HCT116 (cell line): ENCODE results near the gene CHI3L2. TPM values are rescaled to one million over a fixed set of nuclear protein-coding genes. Genes with fewer than 3 reads are reported as not detected.

ENCODE experiments used
- ATAC-seq: fragments of 200-7000 bp; cut with Tn5 transposase; 2 replicates; pipeline ENCODE4 v1.9.1; 2020; ENCODE audit warnings: mild to moderate bottlenecking, moderate library complexity
- BruUV-seq: library from RNA; stranded (reverse); fragments of 400-500 nt; replicated peaks from 2 replicates; lab custom pipeline; 2021; lab: Mats Ljungman, UMichigan
- CTCF ChIA-PET: fragments of 300-600 bp; sonication (Branson Sonifier 250); formaldehyde crosslinking; loops from one replicate; lab custom pipeline; 2021; ENCODE audit warnings: antibody characterized with exemption; lab: Charles Lee
- POLR2A ChIA-PET: fragments of 300-600, 350-600 bp; sonication (Branson Sonifier 250); formaldehyde crosslinking; loops from one replicate; lab custom pipeline; 2021; ENCODE audit warnings: antibody characterized with exemption; lab: Charles Lee
- RAD21 ChIA-PET, 2 experiments: fragments of 300-600 bp; sonication (Branson Sonifier 250); formaldehyde crosslinking; loops; one replicate each; lab custom pipeline; 2023; ENCODE audit warnings: low total read pairs in 2 of 2; ENCODE audit not compliant: uncharacterized antibody in 2 of 2, unreplicated experiment in 2 of 2, low non-redundant PET in 1 of 2; lab: Charles Lee
- DNase-seq: peaks from one replicate; pipeline ENCODE4 v3.0.0-alpha.2; 2010; ENCODE audit warnings: low read depth, low spot score
- H2AFZ ChIP-seq: fragments of 200-600 bp; shearing (Covaris generic), sonication (generic); 2 replicates; pipeline ENCODE4 v1.6.1; 2017; ENCODE audit warnings: low read depth, mixed run types, mixed read lengths, antibody characterized with exemption, low read length; ENCODE audit not compliant: poor library complexity, severe bottlenecking
- H3K27ac ChIP-seq: 2 replicates; pipeline ENCODE4 v1.5.1; 2012; ENCODE audit warnings: low read depth, low read length
- H3K27me3 ChIP-seq: fragments of 200-600 bp; sonication (generic); 2 replicates; pipeline ENCODE4 v1.6.1; 2016; ENCODE audit warnings: mixed run types, low read length, mixed read lengths; ENCODE audit not compliant: insufficient read depth
- H3K36me3 ChIP-seq, 2 experiments: fragments of 200-500 bp in 1 of 2; fragments of 200-600 bp in 1 of 2; sonication (Bioruptor generic) in 1 of 2; sonication (generic) in 1 of 2; 2 replicates each; pipeline versions ENCODE4 v1.5.1 to v1.6.1; 2014 to 2016; ENCODE audit warnings: low read length in 2 of 2, inconsistent platforms in 1 of 2, mixed read lengths in 1 of 2, mixed run types in 1 of 2; ENCODE audit not compliant: insufficient read depth in 2 of 2, control insufficient read depth in 1 of 2
- H3K4me1 ChIP-seq, 2 experiments: fragments of 200-600 bp in 1 of 2; sonication (generic) in 1 of 2; 2 replicates each; pipeline versions ENCODE4 v1.5.1 to v1.6.1; 2012 to 2017; ENCODE audit warnings: low read length in 2 of 2, inconsistent platforms in 1 of 2, mild to moderate bottlenecking in 1 of 2, mixed read lengths in 1 of 2, mixed run types in 1 of 2, moderate library complexity in 1 of 2; ENCODE audit not compliant: insufficient read depth in 2 of 2, control insufficient read depth in 1 of 2
- H3K4me2 ChIP-seq: fragments of 200-600 bp; sonication (generic); 2 replicates; pipeline ENCODE4 v1.6.1; 2017; ENCODE audit warnings: mixed run types, low read length, mixed read lengths
- H3K4me3 ChIP-seq, 2 experiments: fragments of 200-600 bp in 1 of 2; sonication (generic) in 1 of 2; replicated peaks in 1 of 2; 2 replicates each; pipeline ENCODE4 v1.5.1; 2011 to 2016; ENCODE audit warnings: low read length in 2 of 2, control low read depth in 1 of 2, low read depth in 1 of 2, mild to moderate bottlenecking in 1 of 2, mixed read lengths in 1 of 2, mixed run types in 1 of 2
- H3K79me2 ChIP-seq: fragments of 200-600 bp; sonication (generic); 2 replicates; pipeline ENCODE4 v1.6.1; 2017; ENCODE audit warnings: mild to moderate bottlenecking, mixed run types, low read length, moderate library complexity, mixed read lengths; ENCODE audit not compliant: insufficient read depth
- H3K9ac ChIP-seq: fragments of 200-600 bp; sonication (generic); 2 replicates; pipeline ENCODE4 v1.6.1; 2016; ENCODE audit warnings: low read length, mixed read lengths
- H3K9me2 ChIP-seq: fragments of 200-600 bp; sonication (generic), shearing (Covaris generic); 2 replicates; pipeline ENCODE4 v1.6.1; 2017; ENCODE audit warnings: mixed run types, mild to moderate bottlenecking, moderate library complexity; ENCODE audit not compliant: insufficient read depth
- H3K9me3 ChIP-seq, 2 experiments: fragments of 200-500 bp in 1 of 2; fragments of 200-600 bp in 1 of 2; sonication (Bioruptor generic) in 1 of 2; sonication (generic) in 1 of 2; 2 replicates each; pipeline ENCODE4 v1.6.1; 2014 to 2017; ENCODE audit warnings: low read length in 2 of 2, mixed read lengths in 2 of 2, inconsistent platforms in 1 of 2, low read depth in 1 of 2, mild to moderate bottlenecking in 1 of 2, mixed run types in 1 of 2, moderate library complexity in 1 of 2; ENCODE audit not compliant: control insufficient read depth in 1 of 2, insufficient read depth in 1 of 2
- H4K20me1 ChIP-seq: fragments of 200-600 bp; sonication (generic), shearing (Covaris generic); 2 replicates; pipeline ENCODE4 v1.6.1; 2017; ENCODE audit warnings: mixed run types, mild to moderate bottlenecking, moderate library complexity; ENCODE audit not compliant: insufficient read depth
- CBX3 ChIP-seq: IDR thresholded peaks from 2 replicates; pipeline ENCODE4 v1.6.1; 2012; ENCODE audit warnings: low read depth
- CEBPB ChIP-seq: IDR thresholded peaks from 2 replicates; pipeline ENCODE4 v1.6.1; 2012; ENCODE audit warnings: low read depth
- EGR1 ChIP-seq: IDR thresholded peaks from 2 replicates; pipeline ENCODE4 v1.6.1; 2012; ENCODE audit warnings: low read depth
- ELF1 ChIP-seq: IDR thresholded peaks from 2 replicates; pipeline ENCODE4 v1.6.1; 2012; ENCODE audit warnings: low read depth, borderline replicate concordance
- FOSL1 ChIP-seq: IDR thresholded peaks from 2 replicates; pipeline ENCODE4 v1.6.1; 2012; ENCODE audit warnings: low read depth
- JUND ChIP-seq: IDR thresholded peaks from 2 replicates; pipeline ENCODE4 v1.6.1; 2012
- POLR2A ChIP-seq: IDR thresholded peaks from 2 replicates; pipeline ENCODE4 v1.7.0; 2011; ENCODE audit warnings: borderline replicate concordance; ENCODE audit not compliant: insufficient read depth, insufficient read length; ENCODE audit errors: extremely low read depth
- RAD21 ChIP-seq: IDR thresholded peaks from 2 replicates; pipeline ENCODE4 v1.6.1; 2012; ENCODE audit warnings: low read depth, mild to moderate bottlenecking
- SIN3A ChIP-seq: IDR thresholded peaks from 2 replicates; pipeline ENCODE4 v1.6.1; 2012; ENCODE audit warnings: low read depth
- SRF ChIP-seq: IDR thresholded peaks from 2 replicates; pipeline ENCODE4 v1.6.1; 2012; ENCODE audit warnings: low read depth
- TCF7L2 ChIP-seq: IDR thresholded peaks from 2 replicates; pipeline ENCODE4 v1.7.0; 2011; ENCODE audit warnings: borderline replicate concordance, inconsistent platforms; ENCODE audit not compliant: insufficient read depth, insufficient read length; ENCODE audit errors: extremely low read depth
- YY1 ChIP-seq: IDR thresholded peaks from 2 replicates; pipeline ENCODE4 v1.6.1; 2011; ENCODE audit warnings: low read length, low read depth, moderate library complexity, mild to moderate bottlenecking; ENCODE audit not compliant: insufficient replicate concordance; ENCODE audit errors: extremely low read depth
- ZFX ChIP-seq: fragments of 450-650 bp; IDR thresholded peaks from 2 replicates; pipeline ENCODE4 v1.6.1; 2017
- ZNF274 ChIP-seq: fragments of 200-500 bp; sonication (Bioruptor generic); IDR thresholded peaks from 2 replicates; pipeline ENCODE4 v1.6.1; 2014; ENCODE audit warnings: mild to moderate bottlenecking, low read depth, low read length, inconsistent platforms
- intact Hi-C: fragments of 100-400 bp; cut with micrococcal nuclease; formaldehyde crosslinking; loops from 2 replicates; pipeline ENCODE4 v1.10.0; 2022
- total RNA-seq: library from RNA; stranded (reverse); gene quantifications from one replicate; pipeline ENCODE4 v1.2.1, GENCODE V29; 2021; ENCODE audit not compliant: unreplicated experiment
- TF ChIP-seq, protein P1 (sequence below): IDR thresholded peaks from 2 replicates; pipeline ENCODE4 v1.6.1; 2011; ENCODE audit warnings: mild to moderate bottlenecking, low read length, moderate library complexity; ENCODE audit not compliant: insufficient replicate concordance; ENCODE audit errors: extremely low read depth
- TF ChIP-seq, protein P2 (sequence below): IDR thresholded peaks from 2 replicates; pipeline ENCODE4 v1.6.1; 2012
- TF ChIP-seq, protein P3 (sequence below), 3 experiments: fragments of 200-600 bp in 1 of 3; sonication (generic) in 1 of 3; IDR thresholded peaks in 2 of 3; conservative IDR thresholded peaks in 1 of 3; 2 replicates each; pipeline ENCODE4 v1.5.1; 2012 to 2017; ENCODE audit warnings: low read depth in 2 of 3, low read length in 2 of 3, antibody characterized with exemption in 1 of 3, borderline replicate concordance in 1 of 3, control low read depth in 1 of 3, mild to moderate bottlenecking in 1 of 3, mixed read lengths in 1 of 3, mixed run types in 1 of 3, moderate library complexity in 1 of 3; ENCODE audit not compliant: insufficient read depth in 1 of 3
- TF ChIP-seq, protein P4 (sequence below): IDR thresholded peaks from 2 replicates; pipeline ENCODE4 v1.6.1; 2012; ENCODE audit warnings: low read depth

Gene CHI3L2
- total RNA-seq, 1 experiment from 2014 or later: not detected

- no peak for DNase-seq
- CTCF ChIA-PET: no interaction called here
These were observed 61.9 kb downstream of the CHI3L2 start for GRCh38 chr1:111289371-111289770.

More at GRCh38 chr1:111289371-111289770, 61.9 kb downstream of the CHI3L2 start:
- H3K9me2 ChIP-seq: no peaks in the 10 kb centered on the region
- no peaks in the 10 kb centered on the region for H3K4me1 ChIP-seq
- no peaks in the 10 kb centered on the region for H3K36me3 ChIP-seq
- no peak overlapping the region for H3K4me3 ChIP-seq
- no peak for TF ChIP-seq SIN3A
- no peak for TF ChIP-seq POLR2A
- no peak for TF ChIP-seq ELF1
- TF ChIP-seq TCF7L2: no peak
- no peak for TF ChIP-seq SRF
- TF ChIP-seq CEBPB: no peak
- no peak for TF ChIP-seq CBX3
- TF ChIP-seq JUND: no peak
- TF ChIP-seq, protein P1, sequence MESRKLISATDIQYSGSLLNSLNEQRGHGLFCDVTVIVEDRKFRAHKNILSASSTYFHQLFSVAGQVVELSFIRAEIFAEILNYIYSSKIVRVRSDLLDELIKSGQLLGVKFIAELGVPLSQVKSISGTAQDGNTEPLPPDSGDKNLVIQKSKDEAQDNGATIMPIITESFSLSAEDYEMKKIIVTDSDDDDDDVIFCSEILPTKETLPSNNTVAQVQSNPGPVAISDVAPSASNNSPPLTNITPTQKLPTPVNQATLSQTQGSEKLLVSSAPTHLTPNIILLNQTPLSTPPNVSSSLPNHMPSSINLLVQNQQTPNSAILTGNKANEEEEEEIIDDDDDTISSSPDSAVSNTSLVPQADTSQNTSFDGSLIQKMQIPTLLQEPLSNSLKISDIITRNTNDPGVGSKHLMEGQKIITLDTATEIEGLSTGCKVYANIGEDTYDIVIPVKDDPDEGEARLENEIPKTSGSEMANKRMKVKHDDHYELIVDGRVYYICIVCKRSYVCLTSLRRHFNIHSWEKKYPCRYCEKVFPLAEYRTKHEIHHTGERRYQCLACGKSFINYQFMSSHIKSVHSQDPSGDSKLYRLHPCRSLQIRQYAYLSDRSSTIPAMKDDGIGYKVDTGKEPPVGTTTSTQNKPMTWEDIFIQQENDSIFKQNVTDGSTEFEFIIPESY: no peak
- no peak for TF ChIP-seq EGR1
- TF ChIP-seq YY1: no peak
- TF ChIP-seq, protein P2, sequence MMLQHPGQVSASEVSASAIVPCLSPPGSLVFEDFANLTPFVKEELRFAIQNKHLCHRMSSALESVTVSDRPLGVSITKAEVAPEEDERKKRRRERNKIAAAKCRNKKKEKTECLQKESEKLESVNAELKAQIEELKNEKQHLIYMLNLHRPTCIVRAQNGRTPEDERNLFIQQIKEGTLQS: no peak
- TF ChIP-seq, protein P3, sequence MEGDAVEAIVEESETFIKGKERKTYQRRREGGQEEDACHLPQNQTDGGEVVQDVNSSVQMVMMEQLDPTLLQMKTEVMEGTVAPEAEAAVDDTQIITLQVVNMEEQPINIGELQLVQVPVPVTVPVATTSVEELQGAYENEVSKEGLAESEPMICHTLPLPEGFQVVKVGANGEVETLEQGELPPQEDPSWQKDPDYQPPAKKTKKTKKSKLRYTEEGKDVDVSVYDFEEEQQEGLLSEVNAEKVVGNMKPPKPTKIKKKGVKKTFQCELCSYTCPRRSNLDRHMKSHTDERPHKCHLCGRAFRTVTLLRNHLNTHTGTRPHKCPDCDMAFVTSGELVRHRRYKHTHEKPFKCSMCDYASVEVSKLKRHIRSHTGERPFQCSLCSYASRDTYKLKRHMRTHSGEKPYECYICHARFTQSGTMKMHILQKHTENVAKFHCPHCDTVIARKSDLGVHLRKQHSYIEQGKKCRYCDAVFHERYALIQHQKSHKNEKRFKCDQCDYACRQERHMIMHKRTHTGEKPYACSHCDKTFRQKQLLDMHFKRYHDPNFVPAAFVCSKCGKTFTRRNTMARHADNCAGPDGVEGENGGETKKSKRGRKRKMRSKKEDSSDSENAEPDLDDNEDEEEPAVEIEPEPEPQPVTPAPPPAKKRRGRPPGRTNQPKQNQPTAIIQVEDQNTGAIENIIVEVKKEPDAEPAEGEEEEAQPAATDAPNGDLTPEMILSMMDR (IDR thresholded peaks at IDR 0.05 in 2 of 3, conservative IDR thresholded peaks at IDR 0.05 in 1 of 3; ENCODE audit: borderline replicate concordance in 1 of 3, insufficient read depth in 1 of 3, low read depth in 2 of 3, low read length in 2 of 3): no peak
- no peak for TF ChIP-seq FOSL1
- no peak for TF ChIP-seq RAD21
- TF ChIP-seq, protein P4, sequence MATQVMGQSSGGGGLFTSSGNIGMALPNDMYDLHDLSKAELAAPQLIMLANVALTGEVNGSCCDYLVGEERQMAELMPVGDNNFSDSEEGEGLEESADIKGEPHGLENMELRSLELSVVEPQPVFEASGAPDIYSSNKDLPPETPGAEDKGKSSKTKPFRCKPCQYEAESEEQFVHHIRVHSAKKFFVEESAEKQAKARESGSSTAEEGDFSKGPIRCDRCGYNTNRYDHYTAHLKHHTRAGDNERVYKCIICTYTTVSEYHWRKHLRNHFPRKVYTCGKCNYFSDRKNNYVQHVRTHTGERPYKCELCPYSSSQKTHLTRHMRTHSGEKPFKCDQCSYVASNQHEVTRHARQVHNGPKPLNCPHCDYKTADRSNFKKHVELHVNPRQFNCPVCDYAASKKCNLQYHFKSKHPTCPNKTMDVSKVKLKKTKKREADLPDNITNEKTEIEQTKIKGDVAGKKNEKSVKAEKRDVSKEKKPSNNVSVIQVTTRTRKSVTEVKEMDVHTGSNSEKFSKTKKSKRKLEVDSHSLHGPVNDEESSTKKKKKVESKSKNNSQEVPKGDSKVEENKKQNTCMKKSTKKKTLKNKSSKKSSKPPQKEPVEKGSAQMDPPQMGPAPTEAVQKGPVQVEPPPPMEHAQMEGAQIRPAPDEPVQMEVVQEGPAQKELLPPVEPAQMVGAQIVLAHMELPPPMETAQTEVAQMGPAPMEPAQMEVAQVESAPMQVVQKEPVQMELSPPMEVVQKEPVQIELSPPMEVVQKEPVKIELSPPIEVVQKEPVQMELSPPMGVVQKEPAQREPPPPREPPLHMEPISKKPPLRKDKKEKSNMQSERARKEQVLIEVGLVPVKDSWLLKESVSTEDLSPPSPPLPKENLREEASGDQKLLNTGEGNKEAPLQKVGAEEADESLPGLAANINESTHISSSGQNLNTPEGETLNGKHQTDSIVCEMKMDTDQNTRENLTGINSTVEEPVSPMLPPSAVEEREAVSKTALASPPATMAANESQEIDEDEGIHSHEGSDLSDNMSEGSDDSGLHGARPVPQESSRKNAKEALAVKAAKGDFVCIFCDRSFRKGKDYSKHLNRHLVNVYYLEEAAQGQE: no peak
- TF ChIP-seq ZNF274: no peak
- no peak for TF ChIP-seq ZFX
- H3K27me3 ChIP-seq: peaks cover 14% of the 10 kb centered on the region; the same call in 1 of the 2 replicates
- H4K20me1 ChIP-seq: no peaks in the 10 kb centered on the region
- ATAC-seq: no peak
- RAD21 ChIA-PET: no interaction called here
- H2AFZ ChIP-seq: no peak overlapping the region
- no peak overlapping the region for H3K9ac ChIP-seq
- POLR2A ChIA-PET: no interaction called here
- H3K4me2 ChIP-seq: no peak overlapping the region
- no peak overlapping the region for H3K27ac ChIP-seq
- no TSS peak for BruUV-seq
- intact Hi-C loops: no loop called here
- H3K79me2 ChIP-seq: no peaks in the 10 kb centered on the region
- no peaks in the 10 kb centered on the region for H3K9me3 ChIP-seq
